ENCODE data around the gene SLC35F4. TPM values are rescaled to one million over a fixed set of nuclear protein-coding genes. Genes with fewer than 3 reads are reported as not detected.

The SLC35F4 gene
- total RNA-seq, 1 experiment from 2014 or later, result not detected

- no peaks in the 10 kb centered on the region for H3K27me3 ChIP-seq (ENCODE audit: insufficient read depth, low read length)
- no peak overlapping the region for H3K14ac ChIP-seq (ENCODE audit: insufficient read depth, low read length)
- Mint-ChIP-seq H3K36me3 (ENCODE audit: insufficient read depth in 1 of 3, low read depth in 3 of 3) (no peaks in the 10 kb centered on the region), H3K27me3 (ENCODE audit: low read depth) (no peaks in the 10 kb centered on the region; the same call in 1 of the 2 replicates), H3K4me1 (peaks cover 7 to 12% of the 10 kb centered on the region in 2 experiments), H3K9me3 (peaks cover 0 to 2% of the 10 kb centered on the region in 2 experiments; a peak in 3 of 5 replicates), H3K4me3 (no peak overlapping the region), H3K27ac (no peak overlapping the region)
- no peak overlapping the region for H3T11ph ChIP-seq (ENCODE audit: low read length)
- H3K4me1 ChIP-seq (ENCODE audit: insufficient read depth, low read length), result no peaks in the 10 kb centered on the region
- H4K8ac ChIP-seq (replicated peaks; ENCODE audit: insufficient read length, low read depth, low read length), result no peak overlapping the region
- no peak for DNase-seq
- H3K9ac ChIP-seq (ENCODE audit: extremely low read depth, insufficient read length, low read length), result no peak overlapping the region
- no peak overlapping the region for H4K91ac ChIP-seq (ENCODE audit: insufficient read length, low read depth, low read length)
- H3K56ac ChIP-seq (ENCODE audit: insufficient read length, low read depth, low read length), result no peak overlapping the region
- H3K4ac ChIP-seq (ENCODE audit: low read depth, low read length), result no peak overlapping the region
- no peak overlapping the region for H3K4me2 ChIP-seq (ENCODE audit: insufficient read depth, insufficient read length, low read length)
- H3K18ac ChIP-seq (ENCODE audit: insufficient read length, low read depth, low read length), result no peak overlapping the region
- H2BK12ac ChIP-seq (ENCODE audit: insufficient read length, low read depth, low read length), result no peak overlapping the region
- no peak overlapping the region for H2AK5ac ChIP-seq (ENCODE audit: insufficient read length, low read length)
- H2BK20ac ChIP-seq (ENCODE audit: low read depth, low read length, poor library complexity, severe bottlenecking), result no peak overlapping the region
- H3K79me2 ChIP-seq (ENCODE audit: insufficient read depth, low read length), result no peaks in the 10 kb centered on the region
- H3K9me3 ChIP-seq (ENCODE audit: control insufficient read depth, low read depth, low read length), result no peaks in the 10 kb centered on the region
- no CpG with 5 or more reads among the region's 2 CpGs for WGBS (ENCODE audit: extremely low coverage, insufficient read length, low lambda C conversion rate)
- no peaks in the 10 kb centered on the region for H4K20me1 ChIP-seq (ENCODE audit: control insufficient read depth, insufficient read depth, insufficient read length)
- no peak overlapping the region for H2AFZ ChIP-seq (ENCODE audit: low read length)
- no peak overlapping the region for H3K23ac ChIP-seq (ENCODE audit: insufficient read length, low read depth, low read length)
- H2BK120ac ChIP-seq (ENCODE audit: low read depth, low read length, poor library complexity, severe bottlenecking), result no peak overlapping the region
- H3K79me1 ChIP-seq (ENCODE audit: insufficient read depth, low read depth, low read length, poor library complexity, severe bottlenecking), result no peaks in the 10 kb centered on the region
- no peak overlapping the region for H2BK15ac ChIP-seq (ENCODE audit: low read depth, low read length)
- H3K23me2 ChIP-seq (ENCODE audit: insufficient read length, low read depth, low read length, poor library complexity, severe bottlenecking), result no peaks in the 10 kb centered on the region
- H4K5ac ChIP-seq (ENCODE audit: insufficient read length, low read depth, low read length), result no peak overlapping the region
- TF ChIP-seq, protein P1, sequence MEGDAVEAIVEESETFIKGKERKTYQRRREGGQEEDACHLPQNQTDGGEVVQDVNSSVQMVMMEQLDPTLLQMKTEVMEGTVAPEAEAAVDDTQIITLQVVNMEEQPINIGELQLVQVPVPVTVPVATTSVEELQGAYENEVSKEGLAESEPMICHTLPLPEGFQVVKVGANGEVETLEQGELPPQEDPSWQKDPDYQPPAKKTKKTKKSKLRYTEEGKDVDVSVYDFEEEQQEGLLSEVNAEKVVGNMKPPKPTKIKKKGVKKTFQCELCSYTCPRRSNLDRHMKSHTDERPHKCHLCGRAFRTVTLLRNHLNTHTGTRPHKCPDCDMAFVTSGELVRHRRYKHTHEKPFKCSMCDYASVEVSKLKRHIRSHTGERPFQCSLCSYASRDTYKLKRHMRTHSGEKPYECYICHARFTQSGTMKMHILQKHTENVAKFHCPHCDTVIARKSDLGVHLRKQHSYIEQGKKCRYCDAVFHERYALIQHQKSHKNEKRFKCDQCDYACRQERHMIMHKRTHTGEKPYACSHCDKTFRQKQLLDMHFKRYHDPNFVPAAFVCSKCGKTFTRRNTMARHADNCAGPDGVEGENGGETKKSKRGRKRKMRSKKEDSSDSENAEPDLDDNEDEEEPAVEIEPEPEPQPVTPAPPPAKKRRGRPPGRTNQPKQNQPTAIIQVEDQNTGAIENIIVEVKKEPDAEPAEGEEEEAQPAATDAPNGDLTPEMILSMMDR (conservative IDR thresholded peaks at IDR 0.05), result no peak
- no peak overlapping the region for H2BK5ac ChIP-seq (ENCODE audit: insufficient read length, low read length)
- no peak overlapping the region for H3K27ac ChIP-seq (ENCODE audit: insufficient read length, low read depth, low read length)
These were observed 45.3 kb downstream of the SLC35F4 start for GRCh38 chr14:57820581-57820980.
